Dendritic cell treated with granulocyte-macrophage colony-stimulating factor and Interleukin-4, amounts not matched to agents 40 ng/mL and 50 ng/mL, for 4 days (primary cell): ENCODE results near the gene GADL1.

ENCODE experiments used
- H3K27ac Mint-ChIP-seq: one replicate; pipeline ENCODE4 v1.8.0; 2022; ENCODE audit warnings: mild to moderate bottlenecking, mixed read lengths
- H3K27me3 Mint-ChIP-seq: one replicate; pipeline ENCODE4 v1.8.0; 2022; ENCODE audit warnings: mild to moderate bottlenecking, mixed read lengths
- H3K36me3 Mint-ChIP-seq: one replicate; pipeline ENCODE4 v1.8.0; 2022; ENCODE audit warnings: low read depth, mixed read lengths
- H3K4me1 Mint-ChIP-seq: one replicate; pipeline ENCODE4 v1.8.0; 2022; ENCODE audit warnings: low read depth, mixed read lengths
- H3K4me3 Mint-ChIP-seq: one replicate; pipeline ENCODE4 v1.8.0; 2022; ENCODE audit warnings: mild to moderate bottlenecking, moderate library complexity, mixed read lengths
- H3K9me3 Mint-ChIP-seq: one replicate; pipeline ENCODE4 v1.8.0; 2022; ENCODE audit warnings: mixed read lengths
- intact Hi-C: fragments of 100-400 bp; cut with micrococcal nuclease; formaldehyde crosslinking; loops from one replicate; pipeline ENCODE4 v1.15.0; 2022

Gene GADL1, protein sequence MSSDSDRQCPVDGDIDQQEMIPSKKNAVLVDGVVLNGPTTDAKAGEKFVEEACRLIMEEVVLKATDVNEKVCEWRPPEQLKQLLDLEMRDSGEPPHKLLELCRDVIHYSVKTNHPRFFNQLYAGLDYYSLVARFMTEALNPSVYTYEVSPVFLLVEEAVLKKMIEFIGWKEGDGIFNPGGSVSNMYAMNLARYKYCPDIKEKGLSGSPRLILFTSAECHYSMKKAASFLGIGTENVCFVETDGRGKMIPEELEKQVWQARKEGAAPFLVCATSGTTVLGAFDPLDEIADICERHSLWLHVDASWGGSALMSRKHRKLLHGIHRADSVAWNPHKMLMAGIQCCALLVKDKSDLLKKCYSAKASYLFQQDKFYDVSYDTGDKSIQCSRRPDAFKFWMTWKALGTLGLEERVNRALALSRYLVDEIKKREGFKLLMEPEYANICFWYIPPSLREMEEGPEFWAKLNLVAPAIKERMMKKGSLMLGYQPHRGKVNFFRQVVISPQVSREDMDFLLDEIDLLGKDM

DNA sequence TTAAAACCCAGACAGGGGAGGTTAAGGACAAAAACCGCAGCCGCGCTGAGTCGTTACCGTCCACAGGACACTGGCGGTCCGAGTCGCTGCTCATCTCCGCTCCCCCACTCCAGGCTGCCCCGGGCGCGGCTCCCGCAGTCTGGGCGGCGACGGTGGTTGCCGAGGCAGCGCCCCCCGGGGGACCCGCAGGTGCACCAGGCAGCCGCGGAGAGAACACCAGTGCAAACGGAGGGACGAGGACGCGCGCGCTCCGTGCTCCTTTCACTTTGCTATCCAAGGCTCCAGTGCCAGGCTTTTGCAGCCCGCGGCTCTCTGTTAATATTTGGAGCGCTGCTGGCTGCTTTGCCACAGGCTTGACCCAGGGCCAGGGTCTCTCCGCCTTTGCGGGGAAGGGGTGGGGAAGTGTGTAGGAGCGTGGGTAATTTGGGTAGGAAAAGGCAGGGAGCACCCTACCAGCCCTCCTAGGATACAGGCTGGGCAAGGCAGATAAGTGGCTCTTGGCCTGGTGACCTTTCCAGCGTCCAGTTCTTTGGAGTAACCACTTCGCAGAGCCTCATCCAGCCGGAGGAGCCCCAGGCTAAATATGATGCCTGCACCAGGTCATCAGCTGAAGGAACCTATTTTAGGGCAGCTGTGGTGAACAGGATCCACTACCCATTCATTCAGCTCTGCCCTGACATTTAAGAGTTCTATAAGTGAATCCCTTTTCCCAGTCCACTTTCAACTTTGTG is at the start of gene GADL1:
GADL1 (minus strand) TSS at position 141 of the 731 bp plus-strand sequence; CDS start at position 94, 47 bp downstream.
- Mint-ChIP-seq H3K27me3 (peaks cover 34% of the 10 kb centered on the region), H3K27ac (no peak within 1 kb of the TSS), H3K4me1 (no peaks in the 10 kb centered on the region), H3K4me3 (peak within 1 kb of the TSS; percentile 55), H3K9me3 (no peaks in the 10 kb centered on the region), H3K36me3 (no peaks in the 10 kb centered on the region)
- intact Hi-C loops = no loop called here

DNA sequence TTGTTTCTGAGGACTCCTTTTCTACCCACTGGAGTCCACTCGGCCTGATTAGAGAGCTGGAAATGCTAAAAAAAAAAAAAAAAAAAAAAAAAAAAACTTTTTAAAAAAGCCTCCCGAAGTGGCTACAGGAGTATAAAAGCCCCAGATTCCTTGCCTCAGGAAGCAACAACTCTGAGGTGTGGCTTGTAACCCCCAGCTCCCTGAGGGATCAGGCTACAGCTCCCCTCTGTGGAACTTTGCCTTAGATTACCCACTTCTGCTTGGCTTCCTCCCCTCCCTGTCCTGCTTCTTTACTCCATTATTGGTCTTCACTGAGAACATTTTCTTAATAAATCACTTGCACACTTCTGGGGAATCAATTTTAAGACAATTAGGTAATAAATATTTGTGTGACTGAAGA is 49.7 kb upstream of the GADL1 start:
- no peaks in the 10 kb centered on the region for H3K36me3 Mint-ChIP-seq
- no peak overlapping the region for H3K4me3 Mint-ChIP-seq
- no peaks in the 10 kb centered on the region for H3K4me1 Mint-ChIP-seq
- no peak overlapping the region for H3K27ac Mint-ChIP-seq
- peaks cover 7% of the 10 kb centered on the region for H3K9me3 Mint-ChIP-seq
- no peaks in the 10 kb centered on the region for H3K27me3 Mint-ChIP-seq
- intact Hi-C loops = no loop called here

DNA sequence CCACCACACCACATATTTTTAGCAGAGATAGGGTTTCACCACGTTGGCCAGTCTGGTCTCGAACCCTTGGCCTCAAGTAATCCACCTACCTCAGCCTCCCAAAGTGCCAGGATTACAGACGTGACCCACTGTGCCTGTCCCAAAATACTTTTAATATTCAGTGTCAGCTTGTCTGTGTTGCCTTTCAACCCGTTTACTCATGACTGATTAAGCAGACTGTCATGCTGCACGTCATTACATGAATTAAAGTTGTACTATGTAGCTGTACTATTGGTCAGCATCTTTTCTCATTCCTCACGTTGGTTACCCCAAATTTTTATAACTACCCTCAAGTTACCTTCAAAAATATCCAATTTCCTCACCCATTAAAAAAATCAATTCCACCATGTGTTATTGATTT is 48.7 kb upstream of the GADL1 start:
- H3K4me3 Mint-ChIP-seq = no peak overlapping the region
- intact Hi-C loops = no loop called here
- H3K4me1 Mint-ChIP-seq = no peaks in the 10 kb centered on the region
- H3K27me3 Mint-ChIP-seq = no peaks in the 10 kb centered on the region
- no peaks in the 10 kb centered on the region for H3K36me3 Mint-ChIP-seq
- H3K27ac Mint-ChIP-seq = no peak overlapping the region
- H3K9me3 Mint-ChIP-seq = peaks cover 7% of the 10 kb centered on the region

DNA sequence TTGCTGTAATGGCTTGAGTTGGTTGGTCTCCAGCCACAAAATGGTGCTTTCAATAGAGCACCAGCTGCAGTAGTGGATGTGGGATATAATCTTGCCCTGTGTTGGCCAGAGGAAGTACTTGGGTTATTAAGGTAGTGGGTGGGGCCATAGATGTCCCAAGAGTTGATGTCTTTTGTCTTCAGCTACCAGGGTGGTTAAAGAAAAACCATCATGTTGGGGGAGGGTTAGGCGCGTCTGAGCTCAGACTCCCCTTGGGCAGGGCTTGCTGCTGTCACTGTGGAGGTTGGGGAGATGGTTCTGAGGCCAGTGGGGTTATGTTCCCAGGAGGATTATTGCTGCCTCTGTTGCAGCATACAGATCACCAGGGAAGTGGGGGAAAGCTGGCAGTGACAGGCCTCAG is 46.9 kb upstream of the GADL1 start:
- Mint-ChIP-seq H3K9me3 (peaks cover 7% of the 10 kb centered on the region), H3K36me3 (no peaks in the 10 kb centered on the region), H3K4me3 (no peak overlapping the region), H3K4me1 (no peaks in the 10 kb centered on the region), H3K27me3 (no peaks in the 10 kb centered on the region), H3K27ac (no peak overlapping the region)
- intact Hi-C loops = no loop called here

DNA sequence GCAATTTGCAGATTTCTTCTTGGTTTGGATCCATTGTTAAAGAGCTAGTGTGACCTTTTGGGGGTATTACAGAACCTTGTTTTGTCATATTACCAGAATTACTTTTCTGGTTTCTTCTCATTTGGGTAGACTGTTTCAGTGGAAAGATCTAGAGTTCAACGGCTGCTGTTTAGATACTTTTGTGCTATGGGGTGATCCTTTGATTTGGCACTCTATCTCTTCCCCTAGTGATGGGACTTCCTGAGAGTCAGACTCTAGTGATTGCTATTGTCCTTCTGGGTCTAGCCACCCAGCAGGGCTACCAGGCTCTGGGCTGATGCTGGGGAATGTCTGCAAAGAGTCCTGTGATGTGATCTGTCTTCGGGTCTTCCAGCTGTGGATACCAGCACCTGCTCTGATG is 46.3 kb upstream of the GADL1 start:
- Mint-ChIP-seq H3K4me3 (no peak overlapping the region), H3K27ac (no peak overlapping the region), H3K27me3 (no peaks in the 10 kb centered on the region), H3K4me1 (no peaks in the 10 kb centered on the region), H3K9me3 (peaks cover 7% of the 10 kb centered on the region), H3K36me3 (no peaks in the 10 kb centered on the region)
- intact Hi-C loops = no loop called here

DNA sequence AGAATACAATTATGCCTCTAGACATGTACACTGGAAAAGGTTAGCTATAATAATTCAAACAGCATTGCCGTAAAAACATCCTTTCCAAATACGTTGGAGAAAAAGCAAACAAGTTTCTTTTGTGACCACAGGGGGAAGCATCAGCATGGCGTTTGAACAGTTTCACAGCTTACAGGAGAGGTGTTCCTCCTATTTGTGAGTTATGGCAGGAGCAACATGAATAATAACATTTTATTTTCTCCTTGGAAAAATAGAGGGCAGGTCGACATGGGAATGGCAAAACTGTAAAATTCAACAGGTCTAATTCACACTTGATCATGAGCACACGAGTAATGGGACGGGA is 39.7 kb upstream of the GADL1 start:
- intact Hi-C loops = no loop called here
- Mint-ChIP-seq H3K27me3 (no peaks in the 10 kb centered on the region), H3K4me3 (no peak overlapping the region), H3K27ac (no peak overlapping the region), H3K36me3 (no peaks in the 10 kb centered on the region), H3K4me1 (peaks cover 10% of the 10 kb centered on the region), H3K9me3 (no peaks in the 10 kb centered on the region)

DNA sequence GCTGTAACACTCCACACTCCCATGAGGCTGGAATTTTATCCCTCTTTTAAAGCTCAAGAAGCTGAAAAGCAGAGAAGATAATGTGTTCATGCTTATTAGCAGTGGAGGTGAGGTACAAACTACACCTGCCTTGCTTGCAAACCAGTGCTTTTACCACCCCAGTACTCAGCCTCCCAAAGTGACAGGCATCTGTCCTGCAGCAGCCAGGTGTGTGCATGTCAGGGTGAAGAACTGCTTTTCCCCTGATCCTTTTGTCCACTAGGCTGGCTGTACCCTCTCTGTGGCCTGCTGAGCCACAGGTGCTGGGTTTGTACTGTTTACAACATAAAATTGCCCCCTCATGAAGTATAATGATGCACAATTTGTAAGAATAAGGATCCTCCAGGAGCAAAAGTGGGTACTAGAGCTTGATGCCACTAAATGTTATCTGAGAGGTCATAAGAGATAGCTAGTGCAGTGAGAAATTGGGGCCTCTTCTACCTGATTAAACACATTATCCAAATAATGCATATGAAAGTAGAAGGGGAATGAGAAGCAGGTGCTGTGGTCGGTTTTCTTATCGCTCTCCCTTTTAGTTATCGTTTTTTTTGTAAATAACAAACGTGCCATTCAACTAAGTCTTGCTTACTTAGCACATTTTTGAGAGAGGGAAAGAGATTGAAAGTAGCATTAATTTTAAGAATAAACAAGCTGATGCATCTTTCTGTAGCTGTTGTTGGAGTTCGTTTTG is 39.2 kb upstream of the GADL1 start:
- H3K27ac Mint-ChIP-seq = no peak overlapping the region
- H3K9me3 Mint-ChIP-seq = no peaks in the 10 kb centered on the region
- no peaks in the 10 kb centered on the region for H3K36me3 Mint-ChIP-seq
- H3K4me3 Mint-ChIP-seq = no peak overlapping the region
- no peaks in the 10 kb centered on the region for H3K27me3 Mint-ChIP-seq
- H3K4me1 Mint-ChIP-seq = peaks cover 10% of the 10 kb centered on the region
- intact Hi-C loops = no loop called here

DNA sequence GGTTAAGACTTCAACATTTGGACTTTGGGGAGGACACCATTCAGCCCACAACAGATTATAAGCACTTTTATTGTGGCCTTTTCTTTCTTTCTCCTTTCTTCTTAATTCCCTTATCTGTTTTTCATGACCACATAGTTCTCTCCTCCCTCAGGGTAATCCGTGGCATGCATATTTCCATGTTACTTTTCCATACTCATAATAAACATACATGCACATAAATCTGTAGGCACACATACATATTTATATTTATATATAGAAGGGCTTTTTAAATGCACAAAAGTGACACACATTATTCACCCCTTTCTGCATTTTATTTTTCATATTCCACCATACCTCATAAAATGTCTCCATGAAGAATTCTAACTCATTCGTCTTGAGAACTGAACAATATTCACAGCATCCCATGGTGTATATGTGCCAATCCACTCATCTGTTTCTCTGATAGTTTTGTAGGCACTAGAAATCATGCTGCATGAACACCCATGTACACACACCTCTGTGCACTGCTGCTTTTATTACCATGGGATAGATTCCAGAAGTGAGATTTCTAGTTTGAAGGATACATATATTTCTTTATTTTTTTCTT is 38.1 kb upstream of the GADL1 start:
- Mint-ChIP-seq H3K27ac (no peak overlapping the region), H3K36me3 (no peaks in the 10 kb centered on the region), H3K27me3 (no peaks in the 10 kb centered on the region), H3K4me3 (no peak overlapping the region), H3K9me3 (no peaks in the 10 kb centered on the region), H3K4me1 (peaks cover 10% of the 10 kb centered on the region)
- intact Hi-C loops = no loop called here

DNA sequence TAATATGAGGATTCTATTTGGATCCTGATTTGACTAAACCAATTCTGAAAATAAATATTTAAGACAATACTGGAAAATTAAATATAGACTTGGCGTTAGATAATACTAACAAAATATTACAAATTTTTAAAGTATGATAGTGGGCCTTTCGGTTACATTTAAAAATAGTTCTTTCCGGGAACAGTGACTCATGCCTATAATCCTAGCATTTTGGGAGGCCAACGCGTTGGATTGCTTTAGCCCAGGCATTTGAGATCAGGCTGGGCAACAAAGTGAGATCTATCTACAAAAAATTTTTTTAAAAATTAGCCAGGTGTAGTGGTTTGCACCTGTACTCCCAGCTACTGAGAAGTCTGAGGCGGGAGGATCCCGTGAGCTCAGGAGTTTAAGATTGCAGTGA is 30.3 kb upstream of the GADL1 start:
- no peaks in the 10 kb centered on the region for H3K36me3 Mint-ChIP-seq
- no peak overlapping the region for H3K4me3 Mint-ChIP-seq
- peaks cover 12% of the 10 kb centered on the region for H3K9me3 Mint-ChIP-seq
- H3K4me1 Mint-ChIP-seq = no peaks in the 10 kb centered on the region
- no peak overlapping the region for H3K27ac Mint-ChIP-seq
- intact Hi-C loops = no loop called here
- no peaks in the 10 kb centered on the region for H3K27me3 Mint-ChIP-seq

DNA sequence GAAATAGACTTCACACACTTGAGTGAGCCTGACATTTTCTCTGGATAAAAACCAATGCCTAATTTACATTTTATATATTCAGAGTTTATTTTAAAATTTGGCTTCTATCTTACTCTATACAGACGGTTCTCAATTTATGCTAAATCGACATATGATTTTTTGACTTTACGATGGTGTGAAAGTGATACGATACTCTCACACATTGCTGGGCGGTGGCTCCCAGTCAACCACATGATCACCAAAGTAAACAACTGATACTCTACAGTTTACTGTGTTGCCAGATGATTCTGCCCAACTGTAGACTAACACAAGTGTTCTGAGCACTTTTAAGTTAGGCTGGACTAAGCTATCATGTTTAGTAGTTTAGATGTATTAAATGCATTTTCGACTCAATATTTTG is 25.1 kb upstream of the GADL1 start:
- peaks cover 16% of the 10 kb centered on the region for H3K9me3 Mint-ChIP-seq
- H3K27me3 Mint-ChIP-seq = no peaks in the 10 kb centered on the region
- no peaks in the 10 kb centered on the region for H3K36me3 Mint-ChIP-seq
- intact Hi-C loops = no loop called here
- H3K27ac Mint-ChIP-seq = no peak overlapping the region
- H3K4me1 Mint-ChIP-seq = no peaks in the 10 kb centered on the region
- H3K4me3 Mint-ChIP-seq = no peak overlapping the region

DNA sequence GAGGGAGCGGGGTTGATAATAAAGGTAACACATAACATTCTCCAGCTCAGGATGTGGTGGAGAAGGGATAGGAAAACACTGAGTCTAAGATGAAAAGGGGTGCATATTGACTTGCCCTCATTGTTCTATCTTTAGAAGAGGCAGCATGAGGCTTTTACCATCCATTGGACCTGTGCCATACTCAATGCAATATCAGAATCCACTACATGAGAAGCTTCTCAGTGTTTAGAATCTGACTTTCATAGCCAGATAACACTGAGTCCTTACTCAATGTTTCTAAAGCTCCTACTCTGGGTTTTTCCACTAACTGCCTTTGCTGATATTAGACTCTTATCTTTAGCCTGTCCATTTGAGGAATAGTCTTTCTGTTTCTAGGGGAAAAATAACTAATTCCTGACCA is 24.3 kb upstream of the GADL1 start:
- Mint-ChIP-seq H3K27me3 (no peaks in the 10 kb centered on the region), H3K9me3 (peaks cover 16% of the 10 kb centered on the region), H3K36me3 (no peaks in the 10 kb centered on the region), H3K4me1 (no peaks in the 10 kb centered on the region), H3K27ac (no peak overlapping the region), H3K4me3 (no peak overlapping the region)
- intact Hi-C loops = no loop called here

DNA sequence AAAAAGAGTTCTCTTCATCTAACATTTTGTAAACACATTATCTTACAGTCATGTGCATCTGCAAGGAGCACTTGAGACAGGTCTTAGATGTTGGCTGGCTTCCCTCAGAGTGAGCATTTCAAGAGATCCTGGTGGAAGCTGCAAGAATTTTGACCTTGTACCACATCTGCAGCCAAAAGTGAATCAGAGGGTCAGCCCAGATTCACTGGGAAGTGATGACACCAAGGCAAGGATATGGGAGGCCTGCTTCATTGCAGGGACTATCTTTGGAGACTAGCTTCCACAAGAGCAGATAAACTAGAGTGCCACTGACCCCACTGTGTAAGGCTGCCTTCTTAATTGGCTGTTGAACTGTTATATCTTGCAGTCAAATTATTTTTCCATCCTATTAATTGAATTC is 21.3 kb upstream of the GADL1 start:
- no peak overlapping the region for H3K27ac Mint-ChIP-seq
- H3K4me1 Mint-ChIP-seq = no peaks in the 10 kb centered on the region
- no peak overlapping the region for H3K4me3 Mint-ChIP-seq
- H3K36me3 Mint-ChIP-seq = no peaks in the 10 kb centered on the region
- H3K27me3 Mint-ChIP-seq = no peaks in the 10 kb centered on the region
- H3K9me3 Mint-ChIP-seq = peaks cover 13% of the 10 kb centered on the region
- intact Hi-C loops = no loop called here

DNA sequence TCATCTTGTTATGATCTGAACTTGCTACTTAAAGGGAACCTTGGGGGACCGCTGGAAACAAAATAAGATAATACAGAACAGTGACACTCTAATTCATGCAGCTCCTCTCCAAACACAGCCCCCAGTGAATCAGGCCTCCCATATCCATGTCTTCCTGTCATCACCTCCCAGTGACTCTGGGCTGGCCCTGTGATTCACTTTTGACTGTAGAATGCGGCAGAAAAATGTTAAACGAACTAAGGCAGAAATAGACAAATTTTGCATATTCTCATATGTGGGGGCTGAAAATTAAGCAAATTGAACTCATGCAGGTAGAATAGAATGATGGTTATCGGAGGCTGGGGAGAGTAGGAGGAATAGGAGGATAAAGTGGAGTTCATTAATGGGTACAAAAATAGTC is 20.2 kb upstream of the GADL1 start:
- intact Hi-C loops = no loop called here
- Mint-ChIP-seq H3K27ac (no peak overlapping the region), H3K9me3 (peaks cover 2% of the 10 kb centered on the region), H3K36me3 (no peaks in the 10 kb centered on the region), H3K4me1 (no peaks in the 10 kb centered on the region), H3K4me3 (no peak overlapping the region), H3K27me3 (no peaks in the 10 kb centered on the region)

DNA sequence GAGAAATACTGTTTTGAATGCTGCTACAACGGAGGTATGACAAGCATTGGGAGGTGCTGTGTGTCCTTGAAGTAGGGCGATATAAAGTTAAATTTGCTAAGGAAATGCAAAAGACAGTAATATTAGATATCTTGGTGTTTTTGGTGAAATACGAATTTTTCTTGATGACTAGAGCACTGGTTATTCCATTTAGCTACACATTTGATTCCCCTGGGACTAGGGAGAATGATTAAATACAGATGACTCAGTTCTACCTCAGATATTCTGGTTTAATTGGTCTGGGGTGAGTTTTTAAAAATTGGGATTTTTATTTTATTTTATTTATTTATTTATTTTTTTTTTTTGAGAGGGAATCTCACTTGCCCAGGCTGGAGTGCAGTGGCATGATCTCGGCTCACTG is 18.7 kb upstream of the GADL1 start:
- intact Hi-C loops = no loop called here
- Mint-ChIP-seq H3K4me1 (no peaks in the 10 kb centered on the region), H3K27me3 (no peaks in the 10 kb centered on the region), H3K36me3 (no peaks in the 10 kb centered on the region), H3K4me3 (no peak overlapping the region), H3K9me3 (no peaks in the 10 kb centered on the region), H3K27ac (no peak overlapping the region)
